Fibroblast of pulmonary artery (primary cell): ENCODE measurements around the gene CHRM5.
A peak's percentile ranks its signal among the peaks of the same experiment; 100 is the strongest.

ENCODE experiments used
- DNase-seq: peaks from one replicate; pipeline ENCODE4 v3.0.0-alpha.2; 2010; ENCODE audit warnings: low read depth
- H3K4me3 ChIP-seq: replicated peaks from 2 replicates; pipeline ENCODE4 v1.5.1; 2011; ENCODE audit warnings: low read depth, mild to moderate bottlenecking, control low read depth, low read length, moderate library complexity
- CTCF ChIP-seq: IDR thresholded peaks from 2 replicates; pipeline ENCODE4 v1.5.1; 2011; ENCODE audit warnings: mild to moderate bottlenecking, control low read depth, low read length, inconsistent platforms; ENCODE audit errors: missing control alignments

The CHRM5 gene

DNA sequence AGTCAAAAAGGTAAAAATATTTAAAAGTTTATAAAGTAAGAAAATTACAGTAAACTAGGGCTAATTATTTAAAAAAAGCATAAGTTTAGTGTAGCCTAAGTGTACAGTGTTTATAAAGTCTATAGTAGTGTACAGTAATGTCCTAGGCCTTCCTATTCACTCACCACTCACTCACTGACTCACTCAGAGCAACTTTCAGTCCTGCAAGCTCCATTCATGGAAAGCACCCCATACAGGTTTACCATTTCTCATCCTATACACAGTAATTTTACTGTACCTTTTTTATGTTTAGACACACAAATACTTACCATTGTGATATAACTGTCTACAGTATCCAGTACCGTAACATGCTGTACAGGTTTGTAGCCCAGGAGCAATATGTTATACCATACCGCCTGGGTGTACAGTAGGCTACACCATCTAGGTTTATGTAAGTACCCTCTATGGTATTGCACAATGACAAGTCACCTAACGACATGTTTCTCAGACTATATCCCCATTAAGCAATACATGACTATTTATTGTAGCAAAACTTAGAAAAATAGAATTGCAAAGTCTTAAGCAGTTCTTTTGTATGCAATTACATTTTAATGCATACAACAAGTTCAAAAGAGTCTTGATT, 51.2 kb downstream of the CHRM5 start:
- no peak overlapping the region for H3K4me3 ChIP-seq
- no peak for DNase-seq
- TF ChIP-seq CTCF, result no peak

- DNase-seq, result peak; percentile 44
- no peak for TF ChIP-seq CTCF
These were observed 55.6 kb downstream of the CHRM5 start for GRCh38 chr15:34023907-34024306.

GRCh38 chr15:34025252-34025651, 57.0 kb downstream of the CHRM5 start:
- no peak for TF ChIP-seq CTCF
- DNase-seq, result no peak
- no peak overlapping the region for H3K4me3 ChIP-seq

More at GRCh38 chr15:34023907-34024306, 55.6 kb downstream of the CHRM5 start:
- no peak overlapping the region for H3K4me3 ChIP-seq

- DNase-seq, result no peak
- TF ChIP-seq CTCF, result no peak
- H3K4me3 ChIP-seq, result no peak overlapping the region
These were observed 59.3 kb downstream of the CHRM5 start for GRCh38 chr15:34027606-34028005.

GRCh38 chr15:34031987-34032760, 63.9 kb downstream of the CHRM5 start:
- TF ChIP-seq CTCF, result no peak
- DNase-seq, result no peak
- no peak overlapping the region for H3K4me3 ChIP-seq

GRCh38 chr15:34038023-34038870, 70.0 kb downstream of the CHRM5 start:
- peak; percentile 76 for DNase-seq
- H3K4me3 ChIP-seq, result peak overlapping the region; percentile 91
- no peak for TF ChIP-seq CTCF
